CD4-positive, alpha-beta T cell (primary cell): ENCODE data around the gene SIX5. TPM values are rescaled to one million over a fixed set of nuclear protein-coding genes. Genes with fewer than 3 reads are reported as not detected.

ENCODE experiments used
- ATAC-seq: fragments of 200-7000 bp; cut with Tn5 transposase; one replicate; pipeline ENCODE4 v1.10.0; 2022; ENCODE audit warnings: mild to moderate bottlenecking; ENCODE audit not compliant: poor library complexity
- CTCF ChIA-PET: fragments of 350-600 bp; sonication (Branson Sonifier 250); formaldehyde crosslinking; loops from one replicate; lab custom pipeline; 2021; ENCODE audit warnings: antibody characterized with exemption, inconsistent platforms; lab: Charles Lee
- POLR2A ChIA-PET: fragments of 350-600 bp; sonication (Branson Sonifier 250); formaldehyde crosslinking; loops from one replicate; lab custom pipeline; 2021; ENCODE audit warnings: antibody characterized with exemption, inconsistent platforms; lab: Charles Lee
- DNase-seq, 14 experiments: peaks; one replicate each; pipeline ENCODE4 v3.0.0-alpha.2; 2013 to 2020; ENCODE audit warnings: mixed read lengths in 2 of 14
- H3K27ac ChIP-seq, 2 donors: one replicate each; pipeline versions ENCODE4 v1.5.1 to v1.7.0; 2013; ENCODE audit warnings: low read length in 2 of 2, low read depth in 1 of 2, mild to moderate bottlenecking in 1 of 2
- H3K27me3 ChIP-seq, 2 experiments: 1 replicate in 1 of 2; 2 replicates in 1 of 2; pipeline versions ENCODE4 v1.6.1 to v1.7.0; 2013; ENCODE audit warnings: low read length in 2 of 2, control low read depth in 1 of 2, mild to moderate bottlenecking in 1 of 2, moderate library complexity in 1 of 2; ENCODE audit not compliant: insufficient read depth in 2 of 2, control insufficient read depth in 1 of 2
- H3K36me3 ChIP-seq: one replicate; pipeline ENCODE4 v1.6.1; 2013; ENCODE audit warnings: low read length, control low read depth; ENCODE audit not compliant: insufficient read depth
- H3K4me1 ChIP-seq: one replicate; pipeline ENCODE4 v1.6.1; 2013; ENCODE audit warnings: low read length, control low read depth; ENCODE audit not compliant: insufficient read depth
- H3K4me3 ChIP-seq: one replicate; pipeline ENCODE4 v1.5.1; 2013; ENCODE audit warnings: mild to moderate bottlenecking, low read length, moderate library complexity
- H3K9me3 ChIP-seq, 2 experiments: 1 replicate in 1 of 2; 2 replicates in 1 of 2; pipeline versions ENCODE4 v1.6.1 to v1.7.0; 2013; ENCODE audit warnings: low read length in 2 of 2, mild to moderate bottlenecking in 2 of 2, control low read depth in 1 of 2, moderate library complexity in 1 of 2; ENCODE audit not compliant: control insufficient read depth in 1 of 2, insufficient read depth in 1 of 2
- H3K27ac Mint-ChIP-seq: one replicate; pipeline ENCODE4 v1.8.0; 2020; ENCODE audit warnings: mixed read lengths
- H3K27me3 Mint-ChIP-seq: one replicate; pipeline ENCODE4 v1.8.0; 2021; ENCODE audit warnings: mixed read lengths
- H3K36me3 Mint-ChIP-seq: one replicate; pipeline ENCODE4 v1.8.0; 2021; ENCODE audit warnings: low read depth, mixed read lengths
- H3K4me1 Mint-ChIP-seq: one replicate; pipeline ENCODE4 v1.8.0; 2021; ENCODE audit warnings: low read depth, mixed read lengths
- H3K4me3 Mint-ChIP-seq: one replicate; pipeline ENCODE4 v1.8.0; 2020; ENCODE audit warnings: mild to moderate bottlenecking, mixed read lengths
- H3K9me3 Mint-ChIP-seq: one replicate; pipeline ENCODE4 v1.8.0; 2020; ENCODE audit warnings: mixed read lengths
- intact Hi-C, 2 experiments: fragments of 100-400 bp; cut with DNase I in 1 of 2; cut with micrococcal nuclease in 1 of 2; formaldehyde crosslinking; loops; one replicate each; pipeline versions ENCODE4 v1.15.1 to v1.9.0; 2023 to 2025; cut with DNase I, micrococcal nuclease
- polyA plus RNA-seq, 2 donors: library from polyadenylated mRNA; unstranded; fragments of 120-200 nt; gene quantifications; one replicate each; pipeline ENCODE4 v1.2.1, GENCODE V29; 2013
- total RNA-seq, 174 experiments: library from RNA in 2 of 174; stranded (reverse) in 2 of 174; gene quantifications; one replicate each; pipeline ENCODE4 v1.2.3 and lab custom pipeline; 2021 to 2026
- TF ChIP-seq, protein P1 (sequence below): fragments of 200-600 bp; IDR thresholded peaks from one replicate; pipeline ENCODE4 v1.8.0; 2022; ENCODE audit warnings: antibody characterized with exemption, mild to moderate bottlenecking

Gene SIX5
- total RNA-seq (under 1 TPM; 0.58 to 0.59 TPM), total RNA-seq (lab: John Stamatoyannopoulos, UW) (0 to 3.7 (median 0.95) reads per million in 172 experiments)
- polyA plus RNA-seq (2013, experiment 1 of 2), result 0.27 TPM
- 1.1 TPM for polyA plus RNA-seq (2013, experiment 2 of 2)

DNA sequence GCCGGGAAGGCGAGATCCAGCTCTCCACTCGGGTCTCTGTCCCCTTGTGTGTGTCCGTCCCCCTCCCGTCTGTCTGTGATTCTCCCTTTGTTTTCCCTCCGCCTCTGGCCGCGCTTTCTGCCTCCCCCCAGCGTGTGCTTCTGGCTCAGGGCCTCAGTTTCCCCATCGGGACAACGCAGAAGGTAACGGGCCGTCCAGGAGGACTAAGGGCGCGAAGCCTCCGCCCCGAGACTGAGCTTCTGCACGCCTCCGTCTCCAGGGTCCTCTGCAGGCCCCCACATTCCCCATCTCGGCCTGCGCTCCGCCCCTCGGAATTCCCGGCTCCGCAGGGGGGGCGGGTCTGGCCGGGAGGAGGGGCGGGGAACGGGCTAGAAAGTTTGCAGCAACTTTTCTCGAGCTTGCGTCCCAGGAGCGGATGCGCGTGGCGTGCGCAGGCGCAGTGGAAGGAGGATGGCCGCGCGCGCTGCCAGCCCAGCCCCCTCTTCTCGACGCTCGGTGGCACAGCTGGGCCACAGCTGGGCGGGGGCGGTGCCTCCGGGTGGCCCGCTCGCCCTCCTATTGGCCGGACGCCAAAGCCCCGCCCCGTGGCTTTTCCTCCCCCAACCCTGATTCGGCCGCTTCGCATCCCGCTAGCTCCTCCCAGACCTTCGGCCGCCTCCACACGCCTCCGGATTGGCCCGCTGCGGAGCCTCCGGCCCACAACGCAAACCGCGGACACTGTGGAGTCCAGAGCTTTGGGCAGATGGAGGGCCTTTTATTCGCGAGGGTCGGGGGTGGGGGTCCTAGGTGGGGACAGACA is at the start of gene SIX5:
TSS of gene SIX5 (minus strand) at position 269 of the 799 bp plus-strand sequence. CDS start 408 bp downstream, outside the sequence.
- peak; percentile 60 for ATAC-seq
- Mint-ChIP-seq H3K27ac (peak within 1 kb of the TSS; percentile 87), H3K4me3 (peak within 1 kb of the TSS; percentile 89), H3K27me3 (peaks cover 14% of the 10 kb centered on the region), H3K9me3 (no peaks in the 10 kb centered on the region), H3K36me3 (peaks cover 3% of the 10 kb centered on the region), H3K4me1 (peaks cover 25% of the 10 kb centered on the region)
- peak; percentile 87 to 98 (median 92) for DNase-seq
- CTCF ChIA-PET, result interaction anchor here (0.7 to 7.2 kb wide), 17 partner anchors 11 to 1574 kb away, joined by 3 to 172 read pairs (median 7); partner anchors contain the start of genes DMPK, DMWD, FBXO46 and FOXA3
- TF ChIP-seq, protein P1, sequence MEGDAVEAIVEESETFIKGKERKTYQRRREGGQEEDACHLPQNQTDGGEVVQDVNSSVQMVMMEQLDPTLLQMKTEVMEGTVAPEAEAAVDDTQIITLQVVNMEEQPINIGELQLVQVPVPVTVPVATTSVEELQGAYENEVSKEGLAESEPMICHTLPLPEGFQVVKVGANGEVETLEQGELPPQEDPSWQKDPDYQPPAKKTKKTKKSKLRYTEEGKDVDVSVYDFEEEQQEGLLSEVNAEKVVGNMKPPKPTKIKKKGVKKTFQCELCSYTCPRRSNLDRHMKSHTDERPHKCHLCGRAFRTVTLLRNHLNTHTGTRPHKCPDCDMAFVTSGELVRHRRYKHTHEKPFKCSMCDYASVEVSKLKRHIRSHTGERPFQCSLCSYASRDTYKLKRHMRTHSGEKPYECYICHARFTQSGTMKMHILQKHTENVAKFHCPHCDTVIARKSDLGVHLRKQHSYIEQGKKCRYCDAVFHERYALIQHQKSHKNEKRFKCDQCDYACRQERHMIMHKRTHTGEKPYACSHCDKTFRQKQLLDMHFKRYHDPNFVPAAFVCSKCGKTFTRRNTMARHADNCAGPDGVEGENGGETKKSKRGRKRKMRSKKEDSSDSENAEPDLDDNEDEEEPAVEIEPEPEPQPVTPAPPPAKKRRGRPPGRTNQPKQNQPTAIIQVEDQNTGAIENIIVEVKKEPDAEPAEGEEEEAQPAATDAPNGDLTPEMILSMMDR, result no peak
- intact Hi-C loops, result loop anchor here in 1 of 2 experiments (2.0 kb wide), 1 partner anchor 38 kb away; the partner anchor contains the start of gene FBXO46
- H3K4me3 ChIP-seq, result peak within 1 kb of the TSS; percentile 79
- H3K36me3 ChIP-seq, result no peaks in the 10 kb centered on the region
- H3K27me3 ChIP-seq, result peaks cover 17 to 26% of the 10 kb centered on the region in 2 experiments
- POLR2A ChIA-PET, result interaction anchor here (0.8 to 3.4 kb wide), 17 partner anchors 10 to 302 kb away, joined by 3 to 52 read pairs (median 5); partner anchors contain the start of genes DMPK, DMWD, FBXO46 and FOSB
- peak within 1 kb of the TSS; percentile 52 to 56 for H3K27ac ChIP-seq
- peaks cover 0 to 15% of the 10 kb centered on the region in 2 experiments for H3K9me3 ChIP-seq
- peaks cover 35% of the 10 kb centered on the region for H3K4me1 ChIP-seq

DNA sequence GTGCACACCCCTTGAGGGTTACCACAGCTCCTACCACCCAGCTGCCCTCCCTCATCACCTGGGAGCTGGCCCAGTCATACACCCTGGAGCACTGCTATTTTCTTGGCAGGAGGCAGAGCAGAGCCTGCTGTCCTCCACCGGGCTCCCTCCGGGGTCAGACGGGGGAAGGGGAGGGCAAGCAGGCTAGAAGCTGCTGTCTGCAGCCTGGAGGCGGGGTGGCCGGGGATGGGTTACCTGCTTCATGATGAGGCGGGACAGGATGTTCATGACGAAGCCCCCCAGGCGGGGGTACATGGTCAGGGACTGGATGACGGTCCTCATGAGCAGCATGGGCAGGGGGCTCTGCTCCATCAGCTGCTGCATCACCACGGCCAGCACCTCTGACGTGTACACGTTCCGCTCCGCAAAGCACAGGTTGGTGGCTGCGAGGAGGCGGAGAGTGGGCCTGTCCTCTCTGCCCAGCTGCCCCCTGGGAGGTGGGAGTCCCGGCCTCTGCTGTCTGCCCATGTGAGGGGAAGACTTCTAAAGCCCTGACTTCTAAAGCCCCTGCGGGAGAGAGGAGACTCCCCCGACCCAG is 48.8 kb upstream of the SIX5 start:
- intact Hi-C loops, result loop anchor here (1.0 to 5.0 kb wide), 5 partner anchors 44 to 199 kb away; partner anchors contain the start of genes FOXA3 (in 1 of the 2) and SYMPK (in 1 of the 2)
- CTCF ChIA-PET, result interaction anchor here (1.3 to 2.6 kb wide), 9 partner anchors 10 to 65 kb away, joined by 3 to 27 read pairs (median 8); partner anchors contain the start of genes DMWD and SIX5
- Histone ChIP-seq H3K27ac (no peak overlapping the region), H3K4me3 (no peak overlapping the region), H3K36me3 (peaks cover 23% of the 10 kb centered on the region), H3K9me3 (no peaks in the 10 kb centered on the region), H3K27me3 (peaks cover 7 to 13% of the 10 kb centered on the region in 2 experiments), H3K4me1 (peaks cover 25% of the 10 kb centered on the region)
- H3K9me3 Mint-ChIP-seq, result no peaks in the 10 kb centered on the region
- peaks cover 18% of the 10 kb centered on the region for H3K27me3 Mint-ChIP-seq
- POLR2A ChIA-PET, result interaction anchor here (0.6 to 1.4 kb wide), 3 partner anchors 21 to 85 kb away, joined by 3 to 8 read pairs (median 4); partner anchors contain the start of genes MYPOP and SIX5
- DNase-seq, result peak in 2 of 14 experiments; percentile 21 to 50
- ATAC-seq, result no peak
- H3K4me3 Mint-ChIP-seq, result no peak overlapping the region
- H3K36me3 Mint-ChIP-seq, result peaks cover 12% of the 10 kb centered on the region
- H3K27ac Mint-ChIP-seq, result no peak overlapping the region
- TF ChIP-seq, protein P1, result no peak
- H3K4me1 Mint-ChIP-seq, result peaks cover 6% of the 10 kb centered on the region
